Liver (tissue), 9 donors: Measurements from ENCODE around the gene IFT25. TPM values are rescaled to one million over a fixed set of nuclear protein-coding genes. Genes with fewer than 3 reads are reported as not detected.
A peak's percentile ranks its signal among the peaks of the same experiment; 100 is the strongest.

Experiments
- DNase-seq: peaks from one replicate; pipeline ENCODE4 v3.0.0-alpha.2; 2017; ENCODE audit warnings: low spot score
- H3K27ac ChIP-seq, 2 donors: one replicate each; pipeline ENCODE4 v1.7.0; 2013; ENCODE audit warnings: inconsistent platforms in 2 of 2, low read length in 2 of 2, control low read depth in 1 of 2, low read depth in 1 of 2, mild to moderate bottlenecking in 1 of 2
- H3K27me3 ChIP-seq, 4 donors: one replicate each; pipeline versions ENCODE4 v1.6.1 to v1.7.0; 2013; ENCODE audit warnings: low read length in 3 of 4, inconsistent platforms in 1 of 4, mild to moderate bottlenecking in 1 of 4, moderate library complexity in 1 of 4; ENCODE audit not compliant: control insufficient read depth in 4 of 4, insufficient read depth in 4 of 4
- H3K36me3 ChIP-seq, 4 donors: one replicate each; pipeline versions ENCODE4 v1.6.1 to v1.7.0; 2013; ENCODE audit warnings: low read length in 3 of 4, mild to moderate bottlenecking in 3 of 4, low read depth in 1 of 4, moderate library complexity in 1 of 4; ENCODE audit not compliant: control insufficient read depth in 4 of 4, insufficient read depth in 3 of 4
- H3K4me1 ChIP-seq, 4 donors: one replicate each; pipeline versions ENCODE4 v1.6.1 to v1.7.0; 2013; ENCODE audit warnings: low read length in 3 of 4, mild to moderate bottlenecking in 3 of 4, moderate library complexity in 1 of 4; ENCODE audit not compliant: control insufficient read depth in 4 of 4, insufficient read depth in 4 of 4
- H3K4me3 ChIP-seq, 3 donors: one replicate each; pipeline versions ENCODE4 v1.6.1 to v1.7.0; 2013; ENCODE audit warnings: low read length in 3 of 3, control low read depth in 1 of 3, low read depth in 1 of 3, mild to moderate bottlenecking in 1 of 3
- H3K9ac ChIP-seq, 2 donors: one replicate each; pipeline ENCODE4 v1.7.0; 2013; ENCODE audit warnings: low read length in 2 of 2, mild to moderate bottlenecking in 2 of 2, moderate library complexity in 2 of 2, control low read depth in 1 of 2, low read depth in 1 of 2
- H3K9me3 ChIP-seq, 4 donors: one replicate each; pipeline versions ENCODE4 v1.6.1 to v1.7.0; 2013; ENCODE audit warnings: low read length in 3 of 4; ENCODE audit not compliant: control insufficient read depth in 4 of 4
- EGR1 ChIP-seq, 2 donors: IDR thresholded peaks; 2 replicates each; pipeline ENCODE4 v1.6.1; 2016 to 2018; ENCODE audit warnings: antibody characterized with exemption in 2 of 2, low read depth in 2 of 2
- FOXA2 ChIP-seq: IDR thresholded peaks from 2 replicates; pipeline ENCODE4 v1.6.1; 2016; ENCODE audit warnings: antibody characterized with exemption
- GABPA ChIP-seq, 2 donors: IDR thresholded peaks in 1 of 2; conservative IDR thresholded peaks in 1 of 2; 2 replicates each; pipeline ENCODE4 v1.6.1; 2016; ENCODE audit warnings: antibody characterized with exemption in 2 of 2, mild to moderate bottlenecking in 1 of 2, moderate library complexity in 1 of 2
- HNF4A ChIP-seq, 2 donors: conservative IDR thresholded peaks; 2 replicates each; pipeline ENCODE4 v1.6.1; 2016; ENCODE audit warnings: antibody characterized with exemption in 2 of 2, mild to moderate bottlenecking in 2 of 2
- HNF4G ChIP-seq: IDR thresholded peaks from 2 replicates; pipeline ENCODE4 v1.6.1; 2016; ENCODE audit warnings: antibody characterized with exemption
- NR2F2 ChIP-seq: IDR thresholded peaks from 2 replicates; pipeline ENCODE4 v1.6.1; 2016; ENCODE audit warnings: antibody characterized with exemption
- RAD21 ChIP-seq, 2 donors: IDR thresholded peaks; 2 replicates each; pipeline ENCODE4 v1.6.1; 2016; ENCODE audit warnings: antibody characterized with exemption in 2 of 2, mild to moderate bottlenecking in 2 of 2
- REST ChIP-seq: IDR thresholded peaks from 2 replicates; pipeline ENCODE4 v1.6.1; 2016; ENCODE audit warnings: antibody characterized with exemption, mild to moderate bottlenecking
- RXRA ChIP-seq, 2 donors: IDR thresholded peaks; 2 replicates each; pipeline ENCODE4 v1.6.1; 2017 to 2018; ENCODE audit warnings: antibody characterized with exemption in 2 of 2, mild to moderate bottlenecking in 1 of 2
- SP1 ChIP-seq: IDR thresholded peaks from 2 replicates; pipeline ENCODE4 v1.6.1; 2018; ENCODE audit warnings: antibody characterized with exemption, mild to moderate bottlenecking
- TAF1 ChIP-seq: conservative IDR thresholded peaks from 2 replicates; pipeline ENCODE4 v1.6.1; 2016; ENCODE audit warnings: antibody characterized with exemption, mild to moderate bottlenecking
- YY1 ChIP-seq: IDR thresholded peaks from 2 replicates; pipeline ENCODE4 v1.6.1; 2016; ENCODE audit warnings: antibody characterized with exemption, mild to moderate bottlenecking
- WGBS: extraction: QIAGEN DNeasy Blood & Tissue Kit; methylation state at CpG from one replicate; pipeline ENCODE4 v1.1.7; 2013; 5-methylcytosine and 5-hydroxymethylcytosine counted together
- polyA plus RNA-seq, 2 donors: library from polyadenylated mRNA; stranded (reverse) in 1 of 2; unstranded in 1 of 2; fragments of 200-250 nt in 1 of 2; fragments of >200 nt in 1 of 2; fragmentation: Nextera tagmentation in 1 of 2; extraction: Ambion mirVana in 1 of 2; gene quantifications; one replicate each; pipeline versions ENCODE4 v1.2.1 to v1.2.3, GENCODE V29; 2013 to 2015
- total RNA-seq, 2 donors: library from RNA; depleted of rRNA; stranded (reverse); fragments of >200 nt; gene quantifications; one replicate each; pipeline ENCODE4 v1.2.3, GENCODE V29; 2014
- TF ChIP-seq, protein P1 (sequence below): IDR thresholded peaks from 2 replicates; pipeline ENCODE4 v1.6.1; 2016; ENCODE audit warnings: antibody characterized with exemption
- TF ChIP-seq, protein P2 (sequence below): fragments of 150-350 bp; IDR thresholded peaks from 2 replicates; pipeline ENCODE4 v1.5.1; 2017; ENCODE audit warnings: improper control_type of control experiment, low read depth, low read length; ENCODE audit not compliant: missing input control
- donor health status: healthy.
- donor health status: healthy.
- donor health status: healthy.
- donor health status: healthy.
- donor health status: healthy.

The IFT25 gene
- total and polyA plus RNA-seq, 4 donors = 8.6 to 37.4 (median 15.6) TPM

- H3K4me3 ChIP-seq = no peak overlapping the region
- no peaks in the 10 kb centered on the region for H3K27me3 ChIP-seq
- H3K36me3 ChIP-seq = peaks cover 0 to 34% (median 11%) of the 10 kb centered on the region in 4 donors
- no peaks in the 10 kb centered on the region for H3K9me3 ChIP-seq
- TF ChIP-seq HNF4G (no peak), HNF4A (conservative IDR thresholded peaks at IDR 0.05) (peak in 1 of 2 donors; percentile 6), FOXA2 (no peak), TAF1 (no peak), RAD21 (IDR thresholded peaks at IDR 0.05) (no peak)
- H3K27ac ChIP-seq = no peak overlapping the region
- no peak overlapping the region for H3K9ac ChIP-seq
- WGBS = 87% methylated on average over 3 of the region's 3 CpGs
- no peaks in the 10 kb centered on the region for H3K4me1 ChIP-seq
- no peak for DNase-seq
Observed at GRCh38 chr1:53909946-53910345, 35.6 kb downstream of the IFT25 start.

DNA sequence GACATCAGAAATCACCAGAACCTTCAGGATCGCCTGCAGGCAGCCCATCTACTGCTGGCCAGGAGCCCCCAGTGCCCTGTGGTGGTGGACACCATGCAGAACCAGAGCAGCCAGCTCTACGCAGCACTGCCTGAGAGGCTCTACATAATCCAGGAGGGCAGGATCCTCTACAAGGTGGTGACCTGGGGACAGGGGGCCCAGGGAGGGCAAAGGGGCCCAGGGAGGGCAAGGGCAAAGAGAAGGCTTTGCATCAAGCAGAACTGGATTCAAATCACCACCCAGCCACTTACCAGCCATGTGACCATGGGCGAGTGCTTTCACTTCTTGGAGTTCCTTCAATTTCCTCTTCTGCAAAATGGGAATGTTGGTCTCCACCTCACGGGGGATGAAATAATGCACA is 39.4 kb downstream of the IFT25 start:
- TF ChIP-seq GABPA (IDR thresholded peaks at IDR 0.05 in 1 of 2, conservative IDR thresholded peaks at IDR 0.05 in 1 of 2) = no peak
- TF ChIP-seq, protein P1, sequence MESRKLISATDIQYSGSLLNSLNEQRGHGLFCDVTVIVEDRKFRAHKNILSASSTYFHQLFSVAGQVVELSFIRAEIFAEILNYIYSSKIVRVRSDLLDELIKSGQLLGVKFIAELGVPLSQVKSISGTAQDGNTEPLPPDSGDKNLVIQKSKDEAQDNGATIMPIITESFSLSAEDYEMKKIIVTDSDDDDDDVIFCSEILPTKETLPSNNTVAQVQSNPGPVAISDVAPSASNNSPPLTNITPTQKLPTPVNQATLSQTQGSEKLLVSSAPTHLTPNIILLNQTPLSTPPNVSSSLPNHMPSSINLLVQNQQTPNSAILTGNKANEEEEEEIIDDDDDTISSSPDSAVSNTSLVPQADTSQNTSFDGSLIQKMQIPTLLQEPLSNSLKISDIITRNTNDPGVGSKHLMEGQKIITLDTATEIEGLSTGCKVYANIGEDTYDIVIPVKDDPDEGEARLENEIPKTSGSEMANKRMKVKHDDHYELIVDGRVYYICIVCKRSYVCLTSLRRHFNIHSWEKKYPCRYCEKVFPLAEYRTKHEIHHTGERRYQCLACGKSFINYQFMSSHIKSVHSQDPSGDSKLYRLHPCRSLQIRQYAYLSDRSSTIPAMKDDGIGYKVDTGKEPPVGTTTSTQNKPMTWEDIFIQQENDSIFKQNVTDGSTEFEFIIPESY = no peak
- TF ChIP-seq YY1 = no peak
- no peak for TF ChIP-seq SP1
- no peak for TF ChIP-seq REST
- no peak for TF ChIP-seq HNF4G
- no peak for TF ChIP-seq RAD21 (IDR thresholded peaks at IDR 0.05)
- no peak for TF ChIP-seq RXRA (IDR thresholded peaks at IDR 0.05)
- TF ChIP-seq EGR1 (IDR thresholded peaks at IDR 0.05; ENCODE audit: low read depth in 2 of 2) = no peak
- TF ChIP-seq NR2F2 = no peak
- no peak for TF ChIP-seq HNF4A (conservative IDR thresholded peaks at IDR 0.05)
- TF ChIP-seq, protein P2, sequence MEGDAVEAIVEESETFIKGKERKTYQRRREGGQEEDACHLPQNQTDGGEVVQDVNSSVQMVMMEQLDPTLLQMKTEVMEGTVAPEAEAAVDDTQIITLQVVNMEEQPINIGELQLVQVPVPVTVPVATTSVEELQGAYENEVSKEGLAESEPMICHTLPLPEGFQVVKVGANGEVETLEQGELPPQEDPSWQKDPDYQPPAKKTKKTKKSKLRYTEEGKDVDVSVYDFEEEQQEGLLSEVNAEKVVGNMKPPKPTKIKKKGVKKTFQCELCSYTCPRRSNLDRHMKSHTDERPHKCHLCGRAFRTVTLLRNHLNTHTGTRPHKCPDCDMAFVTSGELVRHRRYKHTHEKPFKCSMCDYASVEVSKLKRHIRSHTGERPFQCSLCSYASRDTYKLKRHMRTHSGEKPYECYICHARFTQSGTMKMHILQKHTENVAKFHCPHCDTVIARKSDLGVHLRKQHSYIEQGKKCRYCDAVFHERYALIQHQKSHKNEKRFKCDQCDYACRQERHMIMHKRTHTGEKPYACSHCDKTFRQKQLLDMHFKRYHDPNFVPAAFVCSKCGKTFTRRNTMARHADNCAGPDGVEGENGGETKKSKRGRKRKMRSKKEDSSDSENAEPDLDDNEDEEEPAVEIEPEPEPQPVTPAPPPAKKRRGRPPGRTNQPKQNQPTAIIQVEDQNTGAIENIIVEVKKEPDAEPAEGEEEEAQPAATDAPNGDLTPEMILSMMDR = no peak
- no peaks in the 10 kb centered on the region for H3K9me3 ChIP-seq
- no peak for DNase-seq
- H3K4me1 ChIP-seq = peaks cover 0 to 19% (median 3%) of the 10 kb centered on the region in 4 donors
- WGBS = 92% methylated on average over 4 of the region's 4 CpGs
- H3K27ac ChIP-seq = no peak overlapping the region
- no peak overlapping the region for H3K4me3 ChIP-seq
- H3K36me3 ChIP-seq = peaks cover 0 to 30% (median 10%) of the 10 kb centered on the region in 4 donors
- no peaks in the 10 kb centered on the region for H3K27me3 ChIP-seq
- no peak overlapping the region for H3K9ac ChIP-seq
